Calu3 (cell line): ENCODE measurements around the gene ATP2B3. TPM values are rescaled to one million over a fixed set of nuclear protein-coding genes. Genes with fewer than 3 reads are reported as not detected.

ENCODE experiments used
- BruUV-seq: library from RNA; stranded (reverse); fragments of 400-500 nt; replicated peaks from 2 replicates; lab custom pipeline; 2021; lab: Mats Ljungman, UMichigan
- CTCF ChIA-PET: fragments of 300-600 bp; sonication (Branson Sonifier 250); formaldehyde crosslinking; loops from one replicate; lab custom pipeline; 2022; ENCODE audit warnings: antibody characterized with exemption; lab: Charles Lee
- DNase-seq: peaks from one replicate; pipeline ENCODE4 v3.0.0; 2022
- H3K27ac Mint-ChIP-seq: one replicate; pipeline ENCODE4 v1.8.0; 2022; ENCODE audit warnings: mixed read lengths; ENCODE audit not compliant: unreplicated experiment
- H3K27me3 Mint-ChIP-seq: one replicate; pipeline ENCODE4 v1.8.0; 2022; ENCODE audit warnings: mixed read lengths; ENCODE audit not compliant: unreplicated experiment
- H3K36me3 Mint-ChIP-seq: one replicate; pipeline ENCODE4 v1.8.0; 2022; ENCODE audit warnings: mild to moderate bottlenecking, moderate library complexity, mixed read lengths; ENCODE audit not compliant: insufficient read depth, unreplicated experiment
- H3K4me1 Mint-ChIP-seq: one replicate; pipeline ENCODE4 v1.8.0; 2022; ENCODE audit warnings: mild to moderate bottlenecking, low read depth, mixed read lengths; ENCODE audit not compliant: unreplicated experiment
- H3K4me3 Mint-ChIP-seq: one replicate; pipeline ENCODE4 v1.8.0; 2022; ENCODE audit warnings: mild to moderate bottlenecking, low read depth, moderate library complexity, mixed read lengths; ENCODE audit not compliant: unreplicated experiment
- H3K9me3 Mint-ChIP-seq: one replicate; pipeline ENCODE4 v1.8.0; 2022; ENCODE audit warnings: low read depth, mixed read lengths; ENCODE audit not compliant: unreplicated experiment
- CTCF ChIP-seq: fragments of 200-600 bp; IDR thresholded peaks from one replicate; pipeline ENCODE4 v1.8.0; 2022; ENCODE audit warnings: antibody characterized with exemption; ENCODE audit not compliant: unreplicated experiment
- intact Hi-C: fragments of 100-400 bp; cut with micrococcal nuclease; formaldehyde crosslinking; loops from one replicate; pipeline ENCODE4 v1.10.0; 2022; ENCODE audit not compliant: unreplicated experiment
- total RNA-seq: library from RNA; stranded (reverse); gene quantifications from 2 replicates; pipeline ENCODE4 v1.2.3, GENCODE V29; 2022

The ATP2B3 gene
- total RNA-seq, 1 experiment from 2014 or later = not detected

GRCh38 chrX:153583433-153583832 lies 66.0 kb downstream of the ATP2B3 start:
- Mint-ChIP-seq H3K4me3 (no peak overlapping the region), H3K9me3 (no peaks in the 10 kb centered on the region), H3K27ac (no peak overlapping the region), H3K27me3 (peaks cover 25% of the 10 kb centered on the region), H3K4me1 (no peaks in the 10 kb centered on the region), H3K36me3 (no peaks in the 10 kb centered on the region)
- BruUV-seq = no TSS peak
- intact Hi-C loops = no loop called here
- TF ChIP-seq CTCF = no peak
- no peak for DNase-seq
- CTCF ChIA-PET = no interaction called here

GRCh38 chrX:153585827-153586226 lies 68.4 kb downstream of the ATP2B3 start:
- Mint-ChIP-seq H3K27ac (no peak overlapping the region), H3K36me3 (no peaks in the 10 kb centered on the region)

GRCh38 chrX:153587342-153587741 lies 69.9 kb downstream of the ATP2B3 start:
- intact Hi-C loops = no loop called here
- Mint-ChIP-seq H3K9me3 (no peaks in the 10 kb centered on the region), H3K27ac (no peak overlapping the region), H3K4me1 (no peaks in the 10 kb centered on the region), H3K27me3 (no peaks in the 10 kb centered on the region), H3K4me3 (no peak overlapping the region), H3K36me3 (no peaks in the 10 kb centered on the region)
- no peak for TF ChIP-seq CTCF
- no peak for DNase-seq
- no TSS peak for BruUV-seq
- CTCF ChIA-PET = no interaction called here

More at GRCh38 chrX:153585827-153586226, 68.4 kb downstream of the ATP2B3 start:
- no peak for TF ChIP-seq CTCF
- no TSS peak for BruUV-seq
- intact Hi-C loops = no loop called here
- CTCF ChIA-PET = interaction anchor here (1.1 kb wide), 1 partner anchor 90 kb away, joined by 5 read pairs; no protein-coding TSS in a partner anchor
- H3K4me1 Mint-ChIP-seq = no peaks in the 10 kb centered on the region
- DNase-seq = no peak
- peaks cover 1% of the 10 kb centered on the region for H3K27me3 Mint-ChIP-seq
- H3K9me3 Mint-ChIP-seq = no peaks in the 10 kb centered on the region
- H3K4me3 Mint-ChIP-seq = no peak overlapping the region

GRCh38 chrX:153588021-153588781 lies 70.8 kb downstream of the ATP2B3 start:
- H3K36me3 Mint-ChIP-seq = no peaks in the 10 kb centered on the region
- no TSS peak for BruUV-seq
- H3K9me3 Mint-ChIP-seq = no peaks in the 10 kb centered on the region
- CTCF ChIA-PET = no interaction called here
- H3K4me3 Mint-ChIP-seq = no peak overlapping the region
- no peak for DNase-seq
- TF ChIP-seq CTCF = no peak
- intact Hi-C loops = no loop called here
- no peaks in the 10 kb centered on the region for H3K27me3 Mint-ChIP-seq
- no peaks in the 10 kb centered on the region for H3K4me1 Mint-ChIP-seq
- no peak overlapping the region for H3K27ac Mint-ChIP-seq
